HepG2 (cell line): ENCODE measurements around the gene ECEL1. TPM values are rescaled to one million over a fixed set of nuclear protein-coding genes. Genes with fewer than 3 reads are reported as not detected.

Source experiments
- AGO1 ChIP-seq: fragments of 200-400 bp; formaldehyde crosslinking; IDR thresholded peaks from 2 replicates; pipeline ENCODE4 v1.6.1; 2017; ENCODE audit warnings: mild to moderate bottlenecking, low read depth, low read length, moderate library complexity; ENCODE audit not compliant: poor library complexity, severe bottlenecking
- CCDC6 ChIP-seq: sonication (generic); formaldehyde crosslinking; IDR thresholded peaks from 2 replicates; pipeline ENCODE4 v1.8.1; 2022; ENCODE audit warnings: mild to moderate bottlenecking, missing genetic modification reagents, moderate library complexity
- CEBPG ChIP-seq: IDR thresholded peaks from 2 replicates; pipeline ENCODE4 v1.6.1; 2016
- ETV5 ChIP-seq: IDR thresholded peaks from 2 replicates; pipeline ENCODE4 v1.6.1; 2018; ENCODE audit warnings: missing biosample characterization, missing genetic modification reagents, inconsistent platforms, borderline replicate concordance
- ETV6 ChIP-seq: sonication (generic); formaldehyde crosslinking; conservative IDR thresholded peaks from 2 replicates; pipeline ENCODE4 v1.4.0; 2020; ENCODE audit warnings: missing genetic modification reagents
- FOXK1 ChIP-seq: sonication (generic); formaldehyde crosslinking; IDR thresholded peaks from 2 replicates; pipeline ENCODE4 v1.4.0; 2020; ENCODE audit warnings: low read depth, missing genetic modification reagents, borderline replicate concordance
- HOXA3 ChIP-seq: sonication (generic); formaldehyde crosslinking; IDR thresholded peaks from 2 replicates; pipeline ENCODE4 v1.5.0; 2020; ENCODE audit warnings: missing genetic modification reagents
- REL ChIP-seq: sonication (generic); formaldehyde crosslinking; conservative IDR thresholded peaks from 2 replicates; pipeline ENCODE4 v1.8.0; 2022; ENCODE audit warnings: mild to moderate bottlenecking, missing genetic modification reagents, moderate library complexity
- RELA ChIP-seq: sonication (generic); formaldehyde crosslinking; IDR thresholded peaks from 2 replicates; pipeline ENCODE4 v1.4.0; 2020; ENCODE audit warnings: missing genetic modification reagents
- SATB2 ChIP-seq: sonication (generic); formaldehyde crosslinking; IDR thresholded peaks from 2 replicates; pipeline ENCODE4 v1.5.0; 2020; ENCODE audit warnings: missing genetic modification reagents
- SNRNP70 ChIP-seq: fragments of 200-400 bp; formaldehyde crosslinking; IDR thresholded peaks from 2 replicates; pipeline ENCODE4 v1.6.1; 2017; ENCODE audit warnings: mild to moderate bottlenecking, low read depth, low read length, moderate library complexity
- SRSF4 ChIP-seq: fragments of 200-400 bp; formaldehyde crosslinking; IDR thresholded peaks from one replicate; pipeline ENCODE4 v1.6.1; 2018; ENCODE audit warnings: mild to moderate bottlenecking, low read depth, low read length, moderate library complexity; ENCODE audit not compliant: poor library complexity, severe bottlenecking
- TMF1 ChIP-seq: sonication (generic); formaldehyde crosslinking; IDR thresholded peaks from 2 replicates; pipeline ENCODE4 v1.8.1; 2022; ENCODE audit warnings: low read depth, missing genetic modification reagents
- ZBTB38 ChIP-seq: sonication (generic); formaldehyde crosslinking; IDR thresholded peaks from 2 replicates; pipeline ENCODE4 v1.5.1; 2020; ENCODE audit warnings: mild to moderate bottlenecking, missing genetic modification reagents
- ZFP36L2 ChIP-seq: sonication (generic); formaldehyde crosslinking; IDR thresholded peaks from 2 replicates; pipeline ENCODE4 v1.4.0; 2020; ENCODE audit warnings: missing genetic modification reagents
- ZNF44 ChIP-seq: sonication (generic); formaldehyde crosslinking; IDR thresholded peaks from 2 replicates; pipeline ENCODE4 v1.5.1; 2020; ENCODE audit warnings: mild to moderate bottlenecking, missing genetic modification reagents
- ZNF468 ChIP-seq: sonication (generic); formaldehyde crosslinking; IDR thresholded peaks from 2 replicates; pipeline ENCODE4 v1.8.0; 2022; ENCODE audit warnings: mild to moderate bottlenecking, moderate library complexity, missing genetic modification reagents
- ZNF547 ChIP-seq: sonication (generic); formaldehyde crosslinking; IDR thresholded peaks from 2 replicates; pipeline ENCODE4 v1.5.1; 2020; ENCODE audit warnings: mild to moderate bottlenecking, missing genetic modification reagents
- ZNF777 ChIP-seq: sonication (generic); formaldehyde crosslinking; IDR thresholded peaks from 2 replicates; pipeline ENCODE4 v1.4.0; 2020; ENCODE audit warnings: missing genetic modification reagents
- polyA plus RNA-seq, 8 experiments: library from polyadenylated mRNA; depleted of rRNA in 3 of 8; stranded (reverse) in 7 of 8; unstranded in 1 of 8; fragments of >200 nt; fragmentation: Illumina TruSeq in 4 of 8; extraction: Trizol in 4 of 8; gene quantifications; 2 replicates each; pipeline versions ENCODE4 v1.2.1 to v1.2.3, GENCODE V29; 2011 to 2016; ENCODE audit warnings: low read depth in 4 of 8, missing spikeins in 1 of 8, mixed read lengths in 1 of 8; ENCODE audit not compliant: insufficient read depth in 1 of 8
- total RNA-seq, 5 experiments: library from RNA; depleted of rRNA; stranded (reverse); fragments of >200 nt; fragmentation: Illumina TruSeq; extraction: Trizol; gene quantifications; 2 replicates each; pipeline ENCODE4 v1.2.3, GENCODE V29; 2016; ENCODE audit warnings: low read depth in 1 of 5
- TF ChIP-seq, protein P1 (sequence below): sonication (generic); formaldehyde crosslinking; IDR thresholded peaks from 2 replicates; pipeline ENCODE4 v1.4.0; 2020; ENCODE audit warnings: mild to moderate bottlenecking, missing genetic modification reagents
- TF ChIP-seq, protein P2 (sequence below): sonication (generic); formaldehyde crosslinking; IDR thresholded peaks from 2 replicates; pipeline ENCODE4 v1.8.1; 2023; ENCODE audit warnings: mild to moderate bottlenecking, missing genetic modification reagents
- TF ChIP-seq, protein P3 (sequence below): sonication (generic); formaldehyde crosslinking; IDR thresholded peaks from 2 replicates; pipeline ENCODE4 v1.9.0; 2022; ENCODE audit warnings: missing genetic modification reagents, mild to moderate bottlenecking, borderline replicate concordance
- TF ChIP-seq, protein P4 (sequence below): IDR thresholded peaks from 2 replicates; pipeline ENCODE4 v1.6.1; 2016; ENCODE audit warnings: missing compliant biosample characterization, missing genetic modification reagents, borderline replicate concordance

ECEL1 gene
- total and polyA plus RNA-seq, 2 of the 13 experiments (the other 11 are each of a cell fraction or from before 2014, with no cell fraction given): not detected

DNA sequence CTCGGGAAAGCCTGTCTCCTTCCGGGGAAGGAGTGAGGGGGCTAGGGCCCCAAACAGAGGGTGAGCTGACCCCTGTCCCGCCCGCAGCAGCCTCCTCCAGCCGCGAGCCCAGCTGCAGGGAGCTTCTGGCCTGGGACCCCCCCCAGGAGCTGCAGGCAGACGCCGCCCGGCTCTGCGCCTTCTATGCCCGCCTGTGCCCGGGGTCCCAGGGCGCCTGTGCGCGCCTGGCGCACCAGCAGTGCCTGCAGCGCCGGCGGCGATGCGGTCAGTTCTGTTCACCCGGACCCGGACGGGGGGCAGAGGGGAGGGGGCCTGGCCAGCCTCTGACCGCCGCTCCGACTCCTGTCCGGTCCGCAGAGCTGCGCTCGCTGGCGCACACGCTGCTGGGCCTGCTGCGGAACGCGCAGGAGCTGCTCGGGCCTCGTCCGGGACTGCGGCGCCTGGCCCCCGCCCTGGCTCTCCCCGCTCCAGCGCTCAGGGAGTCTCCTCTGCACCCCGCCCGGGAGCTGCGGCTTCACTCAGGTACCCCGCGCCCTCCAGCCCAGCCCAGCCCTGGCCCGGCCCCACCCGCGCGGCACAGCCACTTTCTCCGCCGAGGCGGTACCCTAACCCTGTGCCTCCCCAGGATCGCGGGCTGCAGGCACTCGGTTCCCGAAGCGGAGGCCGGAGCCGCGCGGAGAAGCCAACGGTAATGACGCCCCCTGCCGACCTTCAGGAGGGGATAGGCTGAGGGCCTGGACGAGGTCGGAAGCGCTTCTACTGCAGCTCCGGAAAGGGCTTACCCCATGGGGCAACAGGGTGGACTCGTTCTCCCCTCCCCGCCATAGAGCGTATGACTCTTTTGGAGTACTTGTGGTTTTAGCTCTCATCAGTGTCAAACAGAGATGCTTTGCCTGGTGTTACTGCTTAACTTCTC is 36.3 kb upstream of the ECEL1 start (continued):
- TF ChIP-seq TMF1 (CRISPR knock-in tag) (no peak), CCDC6 (CRISPR knock-in tag) (peak; percentile 21; the same call in 1 of the 2 replicates), FOXK1 (CRISPR knock-in tag) (no peak), ZNF468 (CRISPR knock-in tag) (peak; percentile 56; the same call in 1 of the 2 replicates), REL (CRISPR knock-in tag) (no peak), ZNF44 (CRISPR knock-in tag) (no peak), SNRNP70 (no peak), CEBPG (CRISPR knock-in tag) (no peak), RELA (CRISPR knock-in tag) (peak; percentile 15; the same call in 1 of the 2 replicates), SRSF4 (no peak), SATB2 (CRISPR knock-in tag) (no peak), ETV6 (CRISPR knock-in tag) (no peak), ZBTB38 (CRISPR knock-in tag) (peak; percentile 48; the same call in 1 of the 2 replicates), ETV5 (peak; percentile 26; the same call in 1 of the 2 replicates), ZFP36L2 (CRISPR knock-in tag) (no peak), ZNF777 (peak; percentile 50; the same call in 1 of the 2 replicates), AGO1 (no peak), ZNF547 (0 out of 2 replicates have a peak, but pooled peaks have one; percentile 18), HOXA3 (CRISPR knock-in tag) (peak; percentile 42; the same call in 1 of the 2 replicates)
- TF ChIP-seq, protein P1, sequence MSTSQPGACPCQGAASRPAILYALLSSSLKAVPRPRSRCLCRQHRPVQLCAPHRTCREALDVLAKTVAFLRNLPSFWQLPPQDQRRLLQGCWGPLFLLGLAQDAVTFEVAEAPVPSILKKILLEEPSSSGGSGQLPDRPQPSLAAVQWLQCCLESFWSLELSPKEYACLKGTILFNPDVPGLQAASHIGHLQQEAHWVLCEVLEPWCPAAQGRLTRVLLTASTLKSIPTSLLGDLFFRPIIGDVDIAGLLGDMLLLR (CRISPR knock-in tag): no peak
- TF ChIP-seq, protein P2, sequence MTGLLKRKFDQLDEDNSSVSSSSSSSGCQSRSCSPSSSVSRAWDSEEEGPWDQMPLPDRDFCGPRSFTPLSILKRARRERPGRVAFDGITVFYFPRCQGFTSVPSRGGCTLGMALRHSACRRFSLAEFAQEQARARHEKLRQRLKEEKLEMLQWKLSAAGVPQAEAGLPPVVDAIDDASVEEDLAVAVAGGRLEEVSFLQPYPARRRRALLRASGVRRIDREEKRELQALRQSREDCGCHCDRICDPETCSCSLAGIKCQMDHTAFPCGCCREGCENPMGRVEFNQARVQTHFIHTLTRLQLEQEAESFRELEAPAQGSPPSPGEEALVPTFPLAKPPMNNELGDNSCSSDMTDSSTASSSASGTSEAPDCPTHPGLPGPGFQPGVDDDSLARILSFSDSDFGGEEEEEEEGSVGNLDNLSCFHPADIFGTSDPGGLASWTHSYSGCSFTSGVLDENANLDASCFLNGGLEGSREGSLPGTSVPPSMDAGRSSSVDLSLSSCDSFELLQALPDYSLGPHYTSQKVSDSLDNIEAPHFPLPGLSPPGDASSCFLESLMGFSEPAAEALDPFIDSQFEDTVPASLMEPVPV (CRISPR knock-in tag): no peak
- TF ChIP-seq, protein P3, sequence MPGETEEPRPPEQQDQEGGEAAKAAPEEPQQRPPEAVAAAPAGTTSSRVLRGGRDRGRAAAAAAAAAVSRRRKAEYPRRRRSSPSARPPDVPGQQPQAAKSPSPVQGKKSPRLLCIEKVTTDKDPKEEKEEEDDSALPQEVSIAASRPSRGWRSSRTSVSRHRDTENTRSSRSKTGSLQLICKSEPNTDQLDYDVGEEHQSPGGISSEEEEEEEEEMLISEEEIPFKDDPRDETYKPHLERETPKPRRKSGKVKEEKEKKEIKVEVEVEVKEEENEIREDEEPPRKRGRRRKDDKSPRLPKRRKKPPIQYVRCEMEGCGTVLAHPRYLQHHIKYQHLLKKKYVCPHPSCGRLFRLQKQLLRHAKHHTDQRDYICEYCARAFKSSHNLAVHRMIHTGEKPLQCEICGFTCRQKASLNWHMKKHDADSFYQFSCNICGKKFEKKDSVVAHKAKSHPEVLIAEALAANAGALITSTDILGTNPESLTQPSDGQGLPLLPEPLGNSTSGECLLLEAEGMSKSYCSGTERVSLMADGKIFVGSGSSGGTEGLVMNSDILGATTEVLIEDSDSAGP (CRISPR knock-in tag): peak; percentile 81; the same call in 1 of the 2 replicates
- TF ChIP-seq, protein P4, sequence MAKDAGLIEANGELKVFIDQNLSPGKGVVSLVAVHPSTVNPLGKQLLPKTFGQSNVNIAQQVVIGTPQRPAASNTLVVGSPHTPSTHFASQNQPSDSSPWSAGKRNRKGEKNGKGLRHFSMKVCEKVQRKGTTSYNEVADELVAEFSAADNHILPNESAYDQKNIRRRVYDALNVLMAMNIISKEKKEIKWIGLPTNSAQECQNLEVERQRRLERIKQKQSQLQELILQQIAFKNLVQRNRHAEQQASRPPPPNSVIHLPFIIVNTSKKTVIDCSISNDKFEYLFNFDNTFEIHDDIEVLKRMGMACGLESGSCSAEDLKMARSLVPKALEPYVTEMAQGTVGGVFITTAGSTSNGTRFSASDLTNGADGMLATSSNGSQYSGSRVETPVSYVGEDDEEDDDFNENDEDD: peak; percentile 20; the same call in 1 of the 2 replicates
